Esophagus squamous epithelium (tissue), 4 donors: ENCODE measurements around the gene DDR2.

Source experiments
- POLR2A ChIP-seq, 4 donors: fragments of 450-650 bp; IDR thresholded peaks; one replicate each; pipeline ENCODE4 v1.6.1; 2017; ENCODE audit warnings: antibody characterized with exemption in 4 of 4, mild to moderate bottlenecking in 4 of 4, moderate library complexity in 3 of 4
- TF ChIP-seq, protein P1 (sequence below), 6 experiments: fragments of 450-650 bp in 4 of 6; fragments of 200-600 bp in 2 of 6; sonication (generic) in 2 of 6; IDR thresholded peaks; one replicate each; pipeline ENCODE4 v1.5.1; 2016 to 2019; ENCODE audit warnings: antibody characterized with exemption in 6 of 6, mild to moderate bottlenecking in 4 of 6, moderate library complexity in 4 of 6

- TF ChIP-seq, protein P1, sequence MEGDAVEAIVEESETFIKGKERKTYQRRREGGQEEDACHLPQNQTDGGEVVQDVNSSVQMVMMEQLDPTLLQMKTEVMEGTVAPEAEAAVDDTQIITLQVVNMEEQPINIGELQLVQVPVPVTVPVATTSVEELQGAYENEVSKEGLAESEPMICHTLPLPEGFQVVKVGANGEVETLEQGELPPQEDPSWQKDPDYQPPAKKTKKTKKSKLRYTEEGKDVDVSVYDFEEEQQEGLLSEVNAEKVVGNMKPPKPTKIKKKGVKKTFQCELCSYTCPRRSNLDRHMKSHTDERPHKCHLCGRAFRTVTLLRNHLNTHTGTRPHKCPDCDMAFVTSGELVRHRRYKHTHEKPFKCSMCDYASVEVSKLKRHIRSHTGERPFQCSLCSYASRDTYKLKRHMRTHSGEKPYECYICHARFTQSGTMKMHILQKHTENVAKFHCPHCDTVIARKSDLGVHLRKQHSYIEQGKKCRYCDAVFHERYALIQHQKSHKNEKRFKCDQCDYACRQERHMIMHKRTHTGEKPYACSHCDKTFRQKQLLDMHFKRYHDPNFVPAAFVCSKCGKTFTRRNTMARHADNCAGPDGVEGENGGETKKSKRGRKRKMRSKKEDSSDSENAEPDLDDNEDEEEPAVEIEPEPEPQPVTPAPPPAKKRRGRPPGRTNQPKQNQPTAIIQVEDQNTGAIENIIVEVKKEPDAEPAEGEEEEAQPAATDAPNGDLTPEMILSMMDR (IDR thresholded peaks at IDR 0.05): no peak
- TF ChIP-seq POLR2A (IDR thresholded peaks at IDR 0.05): no peak
Observed at GRCh38 chr1:162741574-162741973, 109.3 kb downstream of the DDR2 start.
